Endothelial cell of umbilical vein (primary cell): ENCODE results near the gene FAM83D. TPM values are rescaled to one million over a fixed set of nuclear protein-coding genes. Genes with fewer than 3 reads are reported as not detected.

Experiments
- BruUV-seq: library from RNA; stranded (reverse); fragments of 400-500 nt; replicated peaks from 2 replicates; lab custom pipeline; 2021; lab: Mats Ljungman, UMichigan
- CTCF ChIA-PET: fragments of 300-600, 350-600 bp; sonication (Branson Sonifier 250); formaldehyde crosslinking; loops from one replicate; lab custom pipeline; 2021; ENCODE audit warnings: antibody characterized with exemption, inconsistent platforms; lab: Charles Lee
- POLR2A ChIA-PET: fragments of 300-600, 350-600 bp; sonication (Branson Sonifier 250); formaldehyde crosslinking; loops from one replicate; lab custom pipeline; 2021; ENCODE audit warnings: antibody characterized with exemption, inconsistent platforms; lab: Charles Lee
- DNase-seq: peaks from one replicate; pipeline ENCODE4 v3.0.0-alpha.2; 2011; ENCODE audit warnings: low read depth, low spot score
- FAIRE-seq: peaks from 2 replicates; lab custom pipeline; 2011; peaks lifted over from hg19 to GRCh38; lab: Jason Lieb, UNC
- H2AFZ ChIP-seq: 2 replicates; pipeline ENCODE4 v1.6.0; 2012; ENCODE audit warnings: low read depth, low read length, control low read depth, inconsistent platforms
- H3K27ac ChIP-seq: 2 replicates; pipeline ENCODE4 v1.5.1; 2011; ENCODE audit warnings: low read depth, mild to moderate bottlenecking, control low read depth, low read length, moderate library complexity; ENCODE audit not compliant: insufficient read depth
- H3K27me3 ChIP-seq, 2 experiments: 2 replicates each; pipeline versions ENCODE4 v1.6.0 to v1.6.1; 2011; ENCODE audit warnings: low read length in 2 of 2, mixed read lengths in 1 of 2; ENCODE audit not compliant: control insufficient read depth in 2 of 2, insufficient read depth in 2 of 2
- H3K36me3 ChIP-seq, 2 experiments: 2 replicates in 1 of 2; 3 replicates in 1 of 2; pipeline ENCODE4 v1.5.1; 2011; ENCODE audit warnings: low read length in 2 of 2, mild to moderate bottlenecking in 1 of 2, moderate library complexity in 1 of 2; ENCODE audit not compliant: control insufficient read depth in 2 of 2, insufficient read depth in 2 of 2; ENCODE audit errors: extremely low read depth in 1 of 2
- H3K4me1 ChIP-seq: 3 replicates; pipeline ENCODE4 v1.5.1; 2011; ENCODE audit warnings: mild to moderate bottlenecking, low read length; ENCODE audit not compliant: control insufficient read depth, insufficient read depth; ENCODE audit errors: extremely low read depth
- H3K4me2 ChIP-seq: 2 replicates; pipeline ENCODE4 v1.6.1; 2011; ENCODE audit warnings: low read length, control low read depth, mixed read lengths; ENCODE audit not compliant: insufficient read depth
- H3K4me3 ChIP-seq, 3 experiments: fragments of 200-600 bp in 1 of 3; sonication (generic), shearing (Covaris generic) in 1 of 3; replicated peaks in 1 of 3; 2 replicates each; pipeline ENCODE4 v1.5.1; 2011 to 2016; ENCODE audit warnings: control low read depth in 3 of 3, low read length in 3 of 3, mild to moderate bottlenecking in 2 of 3, inconsistent platforms in 1 of 3, low read depth in 1 of 3, moderate library complexity in 1 of 3; ENCODE audit not compliant: insufficient read depth in 1 of 3
- H3K79me2 ChIP-seq: 2 replicates; pipeline ENCODE4 v1.6.0; 2012; ENCODE audit warnings: low read length, inconsistent platforms; ENCODE audit not compliant: control insufficient read depth, insufficient read depth
- H3K9ac ChIP-seq: replicated peaks from 2 replicates; pipeline ENCODE3; 2011; ENCODE audit warnings: low read length, control low read depth; ENCODE audit not compliant: insufficient read depth; ENCODE audit errors: extremely low read depth
- H3K9me1 ChIP-seq: replicated peaks from 3 replicates; pipeline ENCODE4 v1.6.0; 2011; ENCODE audit warnings: mild to moderate bottlenecking, low read length; ENCODE audit not compliant: control insufficient read depth, insufficient read depth; ENCODE audit errors: extremely low read depth
- H3K9me3 ChIP-seq: replicated peaks from 2 replicates; pipeline ENCODE4 v1.5.1; 2012; ENCODE audit warnings: low read length, inconsistent platforms; ENCODE audit not compliant: control insufficient read depth, insufficient read depth
- H4K20me1 ChIP-seq: replicated peaks from 2 replicates; pipeline ENCODE3; 2011; ENCODE audit warnings: mild to moderate bottlenecking, low read length; ENCODE audit not compliant: control insufficient read depth, insufficient read depth; ENCODE audit errors: extremely low read depth
- CTCF ChIP-seq, 2 donors: IDR thresholded peaks; 1 replicate in 1 of 2; 2 replicates in 1 of 2; pipeline ENCODE4 v1.5.1; 2011; ENCODE audit warnings: low read length in 2 of 2, mild to moderate bottlenecking in 2 of 2, moderate library complexity in 2 of 2, control low read depth in 1 of 2, inconsistent platforms in 1 of 2, low read depth in 1 of 2; ENCODE audit not compliant: insufficient read depth in 1 of 2; ENCODE audit errors: extremely low read depth in 1 of 2
- EZH2 ChIP-seq: IDR thresholded peaks from 2 replicates; pipeline ENCODE4 v1.6.1; 2012; ENCODE audit warnings: borderline replicate concordance, low read depth, mild to moderate bottlenecking, moderate library complexity, low read length, inconsistent platforms; ENCODE audit not compliant: severe bottlenecking
- GATA2 ChIP-seq: IDR thresholded peaks from 2 replicates; pipeline ENCODE4 v1.7.0; 2011; ENCODE audit warnings: low read depth, mild to moderate bottlenecking, moderate library complexity, mixed read lengths, low read length; ENCODE audit not compliant: insufficient read length, insufficient read depth
- JUN ChIP-seq: IDR thresholded peaks from 2 replicates; pipeline ENCODE4 v1.6.1; 2011; ENCODE audit warnings: borderline replicate concordance, low read depth; ENCODE audit not compliant: insufficient read length, insufficient read depth
- MAX ChIP-seq: IDR thresholded peaks from 2 replicates; pipeline ENCODE4 v1.6.1; 2011; ENCODE audit not compliant: insufficient read depth, insufficient read length
- MYC ChIP-seq: IDR thresholded peaks from one replicate; pipeline ENCODE4 v1.6.1; 2011; ENCODE audit warnings: mild to moderate bottlenecking, low read depth, low read length
- POLR2AphosphoS5 ChIP-seq: IDR thresholded peaks from 2 replicates; pipeline ENCODE4 v1.6.1; 2012; ENCODE audit warnings: low read depth, mild to moderate bottlenecking, control low read depth, low read length, moderate library complexity; ENCODE audit not compliant: insufficient read depth
- dilution Hi-C: fragments of 300-500 bp; cut with MboI; formaldehyde crosslinking; loops from one replicate; pipeline ENCODE4 v1.15.0; 2019; ENCODE audit warnings: low sequenced_read_pairs; ENCODE audit not compliant: extremely low pct_ligation_motif_present
- intact Hi-C: fragments of 100-400 bp; cut with micrococcal nuclease; formaldehyde crosslinking; loops from one replicate; pipeline ENCODE4 v1.10.0; 2022
- polyA plus RNA-seq, 4 experiments: library from polyadenylated mRNA; depleted of rRNA in 3 of 4; stranded (reverse) in 3 of 4; unstranded in 1 of 4; fragments of >200 nt; gene quantifications; 2 replicates each; pipeline versions ENCODE4 v1.2.1 to v1.2.3, GENCODE V29; 2011 to 2012; ENCODE audit warnings: missing spikeins in 1 of 4
- total RNA-seq: library from RNA; stranded (reverse); gene quantifications from 2 replicates; pipeline ENCODE4 v1.2.3, GENCODE V29; 2021

FAM83D gene
- total and polyA plus RNA-seq, 2 donors (not counting 3 experiments of a cell fraction or from before 2014, with no cell fraction given) = 41.0 to 46.0 TPM

DNA sequence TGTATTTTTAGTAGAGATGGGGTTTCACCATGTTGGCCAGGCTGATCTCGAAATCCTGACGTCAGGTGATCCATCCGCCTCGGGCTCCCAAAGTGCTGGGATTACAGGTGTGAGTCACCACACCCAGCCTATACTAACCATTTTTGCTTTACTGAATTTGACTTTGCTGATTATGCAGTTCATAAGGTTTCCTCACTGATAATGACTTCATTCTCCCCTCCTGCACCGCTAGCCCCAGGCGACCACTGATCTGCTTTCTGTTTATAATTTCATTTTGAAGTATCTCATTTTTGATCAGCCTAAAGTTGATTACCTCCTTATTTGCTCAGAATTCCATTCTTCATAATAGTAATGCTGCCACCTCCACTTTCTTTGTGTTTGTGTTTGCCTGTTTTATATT lies 48.7 kb upstream of the FAM83D start:
- BruUV-seq = no TSS peak
- DNase-seq (no peak), FAIRE-seq (no peak)
- Histone ChIP-seq H3K9me3 (no peaks in the 10 kb centered on the region), H3K27me3 (no peaks in the 10 kb centered on the region), H3K9me1 (no peaks in the 10 kb centered on the region), H2AFZ (no peak overlapping the region), H3K4me3 (no peak overlapping the region), H4K20me1 (no peaks in the 10 kb centered on the region), H3K4me1 (peaks cover 32% of the 10 kb centered on the region), H3K9ac (no peak overlapping the region), H3K79me2 (no peaks in the 10 kb centered on the region), H3K27ac (no peak overlapping the region), H3K4me2 (no peak overlapping the region), H3K36me3 (no peaks in the 10 kb centered on the region)
- TF ChIP-seq CTCF (IDR thresholded peaks at IDR 0.05; ENCODE audit: extremely low read depth in 1 of 2, insufficient read depth in 1 of 2, low read depth in 1 of 2, low read length in 2 of 2) (no peak), MYC (no peak), GATA2 (no peak), POLR2AphosphoS5 (no peak), JUN (no peak), MAX (no peak), EZH2 (no peak)
- ChIA-PET POLR2A (interaction anchor here (1.2 kb wide), 1 partner anchor 70 kb away, joined by 3 read pairs; no protein-coding TSS in a partner anchor), CTCF (interaction anchor here (1.4 kb wide), 1 partner anchor 15 kb away, joined by 8 read pairs; no protein-coding TSS in a partner anchor)
- intact Hi-C loops = no loop called here
- dilution Hi-C loops = no loop called here
